Panc1 (cell line): ENCODE measurements around the gene NPHP4. TPM values are rescaled to one million over a fixed set of nuclear protein-coding genes. Genes with fewer than 3 reads are reported as not detected.

Experiments
- ATAC-seq: fragments of 200-7000 bp; cut with Tn5 transposase; 2 replicates; pipeline ENCODE4 v1.9.1; 2020; ENCODE audit warnings: mild to moderate bottlenecking, moderate library complexity
- BruUV-seq: library from RNA; stranded (reverse); fragments of 400-500 nt; replicated peaks from 2 replicates; lab custom pipeline; 2021; lab: Mats Ljungman, UMichigan
- CTCF ChIA-PET: fragments of 300-600 bp; sonication (Branson Sonifier 250); formaldehyde crosslinking; loops from one replicate; lab custom pipeline; 2022; ENCODE audit warnings: antibody characterized with exemption; lab: Charles Lee
- POLR2A ChIA-PET: fragments of 300-600 bp; sonication (Branson Sonifier 250); formaldehyde crosslinking; loops from one replicate; lab custom pipeline; 2022; ENCODE audit warnings: antibody characterized with exemption; lab: Charles Lee
- DNase-seq: peaks from one replicate; pipeline ENCODE4 v3.0.0-alpha.2; 2010; ENCODE audit warnings: low read depth, low spot score
- H3K27ac ChIP-seq: 2 replicates; pipeline ENCODE4 v1.5.1; 2011; ENCODE audit warnings: mild to moderate bottlenecking, low read length, inconsistent platforms
- H3K27me3 ChIP-seq: fragments of 200-500 bp; sonication (Bioruptor generic); 2 replicates; pipeline ENCODE4 v1.6.0; 2014; ENCODE audit warnings: low read length, inconsistent platforms; ENCODE audit not compliant: control insufficient read depth, insufficient read depth
- H3K36me3 ChIP-seq: fragments of 200-500 bp; sonication (Bioruptor generic); 2 replicates; pipeline ENCODE4 v1.5.1; 2014; ENCODE audit warnings: inconsistent platforms, mild to moderate bottlenecking, low read length, moderate library complexity; ENCODE audit not compliant: control insufficient read depth, insufficient read depth
- H3K4me1 ChIP-seq: 2 replicates; pipeline ENCODE4 v1.5.1; 2011; ENCODE audit warnings: inconsistent platforms, mild to moderate bottlenecking, low read length, moderate library complexity; ENCODE audit not compliant: control insufficient read depth, insufficient read depth
- H3K4me3 ChIP-seq, 2 experiments: 2 replicates each; pipeline ENCODE4 v1.5.1; 2011 to 2012; ENCODE audit warnings: low read depth in 2 of 2, low read length in 2 of 2, mild to moderate bottlenecking in 2 of 2, inconsistent platforms in 1 of 2, moderate library complexity in 1 of 2
- H3K9me3 ChIP-seq: fragments of 200-500 bp; sonication (Bioruptor generic); 2 replicates; pipeline ENCODE4 v1.5.1; 2014; ENCODE audit warnings: low read depth, mild to moderate bottlenecking, inconsistent platforms, low read length, moderate library complexity; ENCODE audit not compliant: control insufficient read depth, insufficient read depth
- CTCF ChIP-seq: fragments of 450-650 bp; IDR thresholded peaks from 2 replicates; pipeline ENCODE4 v1.5.1; 2017; ENCODE audit warnings: mild to moderate bottlenecking
- POLR2AphosphoS5 ChIP-seq: IDR thresholded peaks from 2 replicates; pipeline ENCODE4 v1.6.1; 2012; ENCODE audit warnings: mild to moderate bottlenecking, low read depth, low read length, moderate library complexity
- REST ChIP-seq, 2 experiments: IDR thresholded peaks; 2 replicates each; pipeline ENCODE4 v1.6.1; 2011 to 2012; ENCODE audit warnings: low read depth in 2 of 2, control low read depth in 1 of 2, low read length in 1 of 2, mild to moderate bottlenecking in 1 of 2, moderate library complexity in 1 of 2; ENCODE audit not compliant: insufficient read depth in 1 of 2
- SIN3A ChIP-seq: IDR thresholded peaks from 2 replicates; pipeline ENCODE4 v1.6.1; 2012; ENCODE audit warnings: low read depth, mild to moderate bottlenecking, low read length, moderate library complexity, borderline replicate concordance; ENCODE audit not compliant: insufficient read depth
- TCF7L2 ChIP-seq: IDR thresholded peaks from 2 replicates; pipeline ENCODE4 v1.6.1; 2011; ENCODE audit warnings: mild to moderate bottlenecking, low read depth, low read length, inconsistent platforms
- in situ Hi-C: cut with HindIII; loops from 2 replicates; pipeline ENCODE4 v1.10.0; 2016; ENCODE audit warnings: low sequenced_read_pairs, low pct_unique_long_range_greater_than_20kb
- intact Hi-C: fragments of 100-400 bp; cut with micrococcal nuclease; formaldehyde crosslinking; loops from one replicate; pipeline ENCODE4 v1.10.0; 2022; ENCODE audit not compliant: unreplicated experiment
- total RNA-seq: library from RNA; stranded (reverse); gene quantifications from one replicate; pipeline ENCODE4 v1.2.1, GENCODE V29; 2021; ENCODE audit not compliant: unreplicated experiment

The NPHP4 gene
- total RNA-seq, 1 experiment from 2014 or later: 20.1 TPM

- in situ Hi-C loops: no loop called here
- TF ChIP-seq CTCF (no peak), SIN3A (no peak), REST (IDR thresholded peaks at IDR 0.05; ENCODE audit: insufficient read depth in 1 of 2, low read depth in 2 of 2, low read length in 1 of 2) (no peak), POLR2AphosphoS5 (no peak), TCF7L2 (no peak)
- intact Hi-C loops: no loop called here
These were observed 88.5 kb downstream of the NPHP4 start for GRCh38 chr1:5903680-5904079.

GRCh38 chr1:5903031-5903430 is 89.2 kb downstream of the NPHP4 start:
- intact Hi-C loops (no loop called here), in situ Hi-C loops (no loop called here)
- Histone ChIP-seq H3K9me3 (no peaks in the 10 kb centered on the region), H3K27ac (no peak overlapping the region), H3K4me3 (no peak overlapping the region), H3K4me1 (no peaks in the 10 kb centered on the region), H3K36me3 (no peaks in the 10 kb centered on the region), H3K27me3 (no peaks in the 10 kb centered on the region)
- no peak for DNase-seq
- no peak for ATAC-seq
- no TSS peak for BruUV-seq
- ChIA-PET POLR2A (no interaction called here), CTCF (no interaction called here)
- TF ChIP-seq POLR2AphosphoS5 (no peak), SIN3A (no peak), CTCF (no peak), REST (IDR thresholded peaks at IDR 0.05; ENCODE audit: insufficient read depth in 1 of 2, low read depth in 2 of 2, low read length in 1 of 2) (no peak), TCF7L2 (no peak)

More at GRCh38 chr1:5903680-5904079, 88.5 kb downstream of the NPHP4 start:
- DNase-seq: no peak
- no TSS peak for BruUV-seq
- no peak overlapping the region for H3K4me3 ChIP-seq
- no peaks in the 10 kb centered on the region for H3K27me3 ChIP-seq
- H3K36me3 ChIP-seq: no peaks in the 10 kb centered on the region
- no peak overlapping the region for H3K27ac ChIP-seq
- H3K4me1 ChIP-seq: no peaks in the 10 kb centered on the region
- POLR2A ChIA-PET: no interaction called here
- CTCF ChIA-PET: no interaction called here
- H3K9me3 ChIP-seq: no peaks in the 10 kb centered on the region
- ATAC-seq: no peak
